ENCODE results near the gene CDH13.

Gene CDH13

DNA sequence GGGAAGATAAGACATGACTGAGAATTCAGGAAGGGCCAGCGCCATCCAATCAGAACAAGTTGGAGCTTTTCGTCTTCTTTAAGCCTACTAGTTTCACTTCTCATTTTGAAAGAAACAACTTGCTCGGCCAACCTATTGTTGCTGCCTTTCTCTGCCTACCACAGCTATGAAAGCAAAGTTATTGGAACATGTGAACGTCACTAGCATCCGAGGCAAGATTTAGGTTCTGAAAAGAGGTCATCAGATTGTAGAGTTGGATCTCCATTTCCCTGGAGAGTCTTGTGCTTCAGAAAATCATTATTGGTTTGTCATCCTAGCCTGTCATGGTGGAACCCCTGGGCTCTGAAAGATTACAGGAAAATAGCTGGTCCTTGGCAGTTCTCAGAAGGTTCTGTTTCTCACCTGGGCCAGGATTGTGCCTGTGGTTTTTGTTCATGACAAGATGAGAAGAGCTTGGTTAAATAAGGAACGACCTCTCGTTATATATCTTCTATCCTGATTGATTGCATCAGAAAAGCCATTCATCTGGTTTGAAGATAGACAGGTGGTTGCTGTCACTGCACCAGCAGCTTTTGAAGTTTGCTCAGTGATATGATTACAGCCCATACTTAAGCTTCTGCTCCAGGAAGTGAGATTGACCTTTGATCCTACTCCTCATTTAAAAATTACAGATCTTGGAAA lies 25.3 kb downstream of the CDH13 start:
- no peak for DNase-seq (ENCODE audit: low read depth in 2 of 2)

DNA sequence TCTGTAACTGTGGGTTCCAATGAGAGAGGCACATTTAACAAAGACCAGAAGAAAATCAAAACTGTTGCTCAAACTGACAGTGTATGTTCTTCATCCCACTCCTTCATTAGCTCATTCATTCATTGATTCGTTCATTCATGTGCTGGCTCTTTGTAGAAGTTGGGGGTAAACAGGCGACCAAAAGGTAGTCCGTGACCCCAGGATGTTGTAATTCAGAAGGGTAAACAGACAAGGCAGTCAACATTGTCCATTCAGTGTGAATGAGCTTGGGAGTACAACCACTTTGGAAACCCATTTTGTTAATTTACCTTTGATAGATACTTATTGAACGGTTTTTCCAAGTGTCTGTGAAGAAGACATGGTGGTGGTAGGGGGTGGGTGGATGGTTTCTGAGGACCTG lies 26.1 kb downstream of the CDH13 start:
- no peak for DNase-seq (ENCODE audit: low read depth in 2 of 2)

DNA sequence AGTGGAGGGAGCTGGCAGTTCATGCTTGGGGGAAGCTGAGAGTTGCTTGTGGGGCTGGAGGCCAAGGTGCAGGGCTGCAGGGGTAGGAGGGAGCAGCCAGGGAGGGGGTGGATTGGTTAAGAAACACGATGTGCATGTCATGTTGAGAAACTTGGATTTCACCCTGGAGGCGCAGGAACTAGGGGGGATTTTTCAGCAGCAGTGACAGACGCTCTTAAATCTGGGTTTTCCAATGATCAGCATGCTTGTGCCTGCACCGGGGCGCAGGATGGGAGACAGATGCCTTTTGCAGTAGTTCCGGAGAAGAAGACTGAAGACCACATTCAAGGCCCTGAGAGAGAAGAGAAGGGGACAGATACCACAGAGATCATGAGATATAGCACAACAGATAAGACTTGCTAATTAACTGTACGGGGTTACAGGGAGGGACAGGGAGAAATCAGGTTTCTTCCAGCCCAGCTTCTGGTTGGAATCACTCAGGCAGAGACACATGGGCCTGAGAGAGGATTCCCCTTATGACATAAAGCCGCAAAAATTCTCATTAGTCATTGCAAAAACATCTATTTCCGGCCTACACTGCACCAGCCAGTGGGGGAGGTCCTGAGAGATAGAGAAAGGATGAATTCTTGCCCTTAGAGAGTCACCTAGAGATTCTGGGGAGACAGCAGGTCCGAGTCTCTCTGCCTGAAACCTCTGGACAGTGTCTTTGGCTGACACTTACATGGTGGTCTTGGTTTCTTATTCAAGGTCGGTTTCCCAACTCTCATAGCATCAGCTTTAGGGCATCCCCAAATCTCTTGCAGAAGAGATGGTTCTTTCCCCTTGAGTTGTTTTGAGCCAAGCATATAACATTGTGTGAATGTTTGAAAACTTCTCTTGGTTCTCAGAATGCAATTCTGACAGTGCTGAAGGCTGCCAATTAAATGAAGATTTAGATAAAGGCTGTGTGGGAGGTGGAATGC lies 27.1 kb downstream of the CDH13 start:
- DNase-seq (ENCODE audit: low read depth in 2 of 2), result peak in 1 of 2 donors; percentile 6

DNA sequence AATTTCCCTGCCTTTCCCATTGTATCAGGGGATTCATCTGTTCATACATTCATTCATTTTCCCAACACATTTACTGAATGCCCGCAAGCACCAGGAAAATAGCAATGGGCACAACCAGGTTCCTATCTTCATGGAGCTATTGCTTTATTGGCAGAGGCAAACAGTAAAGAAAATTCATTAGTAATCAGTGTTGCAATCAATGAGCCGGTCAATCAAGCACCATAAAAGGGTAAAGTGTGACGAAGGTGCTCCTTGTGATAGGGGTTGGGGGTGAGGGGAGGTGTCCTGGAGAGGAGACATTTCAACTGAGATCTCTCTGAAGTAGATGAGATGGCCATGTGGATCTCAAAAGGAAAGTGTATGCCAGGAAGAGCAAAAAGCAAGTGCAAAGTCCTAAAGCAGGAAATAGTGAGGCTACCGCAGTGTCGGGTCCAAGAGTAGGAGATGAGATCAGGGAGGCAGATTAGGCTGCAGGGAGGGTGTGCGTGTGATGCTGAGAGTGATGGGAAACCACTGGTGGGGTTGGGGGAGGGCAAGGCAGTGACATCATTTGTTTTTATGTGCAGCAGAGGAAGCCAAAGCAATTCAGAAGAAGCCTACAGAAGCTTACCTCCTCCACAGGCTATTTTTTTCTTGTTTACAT lies 28.4 kb downstream of the CDH13 start:
- DNase-seq (ENCODE audit: low read depth in 2 of 2), result peak; percentile 7 to 39

DNA sequence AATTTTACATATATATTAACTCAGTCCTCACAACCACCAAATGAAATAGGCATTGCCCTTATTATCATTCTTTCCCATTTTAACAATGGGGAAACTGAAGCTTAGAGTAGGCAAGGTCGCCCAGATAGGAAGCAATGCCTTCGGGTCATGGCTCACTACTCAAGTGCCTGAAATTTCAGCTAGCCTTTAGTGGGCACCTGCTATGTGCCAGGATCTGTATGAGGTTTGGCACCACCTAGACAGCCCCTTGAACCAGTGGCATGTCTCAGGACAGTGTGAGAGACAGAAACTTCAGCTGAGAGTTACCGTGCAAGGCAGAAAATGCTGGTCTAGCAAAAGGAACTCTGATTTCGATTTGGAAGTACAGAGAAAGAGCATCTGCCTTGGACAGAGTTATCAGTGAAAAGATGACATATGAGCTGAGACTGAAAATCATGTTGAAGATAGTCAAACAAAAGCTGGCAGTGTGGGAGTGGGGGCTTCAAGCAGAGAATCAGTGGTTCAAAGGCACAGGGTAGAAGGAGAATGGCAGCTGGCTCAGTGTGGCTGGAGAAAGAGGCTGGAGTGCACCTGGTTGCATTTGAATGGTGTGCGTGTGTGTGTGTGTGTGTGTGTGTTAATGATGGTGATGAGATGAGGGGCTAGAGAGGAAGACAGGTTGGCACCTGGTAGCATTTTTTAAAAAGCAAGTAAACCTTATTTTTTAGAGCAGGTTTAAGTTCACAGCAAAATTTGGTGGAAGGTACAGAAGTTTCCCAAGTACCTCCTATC lies 29.1 kb downstream of the CDH13 start:
- DNase-seq (ENCODE audit: low read depth in 2 of 2), result no peak

DNA sequence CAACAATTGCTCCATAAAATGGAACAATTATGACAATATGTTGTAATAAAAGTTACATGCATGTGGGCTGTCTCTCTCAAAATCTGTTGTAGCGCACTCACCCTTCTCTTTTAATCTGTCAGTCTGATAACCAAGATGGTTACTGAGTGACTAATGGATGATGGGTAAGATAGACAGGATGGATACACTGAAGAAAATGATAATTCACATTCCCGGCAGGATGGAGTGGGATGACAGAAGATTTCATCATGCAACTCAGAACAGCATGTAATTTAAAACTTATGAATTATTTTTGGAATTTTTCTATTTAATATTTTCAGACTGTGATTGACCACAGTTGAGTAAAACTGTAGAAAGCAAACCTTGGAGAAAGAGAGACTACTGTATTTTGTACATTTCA lies 30.5 kb downstream of the CDH13 start:
- DNase-seq (ENCODE audit: low read depth in 2 of 2), result no peak

DNA sequence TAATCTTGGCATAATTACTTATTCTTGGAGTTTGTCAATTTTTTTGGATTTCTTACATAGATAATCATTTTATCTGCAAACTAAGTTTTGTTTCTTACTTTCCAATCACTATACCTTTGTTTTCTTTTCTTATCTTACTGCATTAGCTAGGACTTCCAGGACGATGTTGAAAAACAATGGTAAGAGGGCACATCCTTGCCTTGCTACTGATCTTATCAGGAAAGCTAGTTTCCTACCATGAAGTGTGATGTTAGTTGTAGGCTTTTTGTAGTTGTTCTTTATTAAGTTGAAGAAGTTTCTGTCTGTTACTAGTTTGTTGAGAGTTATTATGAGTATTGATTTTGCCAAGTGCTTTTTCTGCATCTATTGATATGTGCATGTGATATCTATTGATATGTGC lies 31.0 kb downstream of the CDH13 start:
- no peak for DNase-seq (ENCODE audit: low read depth in 2 of 2)

DNA sequence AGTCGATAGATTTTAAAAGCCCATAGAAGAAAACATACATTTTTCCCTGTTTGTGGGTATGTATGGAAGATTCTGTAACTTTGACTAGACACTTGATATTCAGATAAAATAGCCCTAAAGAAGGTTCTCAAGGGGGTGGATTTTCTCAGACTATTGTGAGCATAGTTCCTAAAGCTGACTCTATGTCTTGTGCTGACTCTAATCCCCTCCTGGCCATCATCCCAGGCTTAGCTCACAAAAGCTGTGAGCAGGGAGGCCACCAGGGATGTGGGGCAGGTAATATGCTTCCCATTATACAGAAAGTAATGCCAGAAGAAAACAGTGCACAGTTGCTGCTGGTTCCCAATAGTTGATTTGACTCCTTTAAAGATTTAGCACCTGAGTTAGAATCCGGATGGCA lies 32.0 kb downstream of the CDH13 start:
- no peak for DNase-seq (ENCODE audit: low read depth in 2 of 2)

DNA sequence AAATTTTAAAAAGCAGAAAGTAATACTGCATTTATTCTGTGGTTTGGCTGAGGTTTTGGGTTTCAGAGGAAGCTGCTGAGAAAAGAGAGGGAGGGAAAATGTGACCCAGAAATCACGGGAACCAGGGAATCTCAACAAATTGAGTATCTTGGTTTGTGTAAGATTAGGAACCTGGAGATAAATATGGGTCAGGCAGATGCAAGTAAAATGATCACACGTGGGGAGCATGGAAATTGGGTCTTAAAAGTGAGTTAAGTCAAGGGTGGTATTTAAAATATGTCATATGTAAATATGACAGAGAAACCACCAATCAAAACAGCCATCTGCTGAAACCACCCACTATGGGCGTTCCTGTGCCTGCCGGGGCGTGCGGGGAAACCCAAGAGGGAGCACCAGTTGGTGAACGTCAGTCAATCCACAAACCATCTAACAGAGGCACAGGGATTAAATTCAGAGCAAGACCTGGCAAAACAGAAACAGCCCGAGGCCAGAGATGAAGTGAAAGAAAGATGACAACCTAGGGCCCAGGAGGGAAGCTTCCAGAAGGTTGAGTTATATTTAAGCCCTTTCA lies 33.4 kb downstream of the CDH13 start:
- DNase-seq (ENCODE audit: low read depth in 2 of 2), result no peak

DNA sequence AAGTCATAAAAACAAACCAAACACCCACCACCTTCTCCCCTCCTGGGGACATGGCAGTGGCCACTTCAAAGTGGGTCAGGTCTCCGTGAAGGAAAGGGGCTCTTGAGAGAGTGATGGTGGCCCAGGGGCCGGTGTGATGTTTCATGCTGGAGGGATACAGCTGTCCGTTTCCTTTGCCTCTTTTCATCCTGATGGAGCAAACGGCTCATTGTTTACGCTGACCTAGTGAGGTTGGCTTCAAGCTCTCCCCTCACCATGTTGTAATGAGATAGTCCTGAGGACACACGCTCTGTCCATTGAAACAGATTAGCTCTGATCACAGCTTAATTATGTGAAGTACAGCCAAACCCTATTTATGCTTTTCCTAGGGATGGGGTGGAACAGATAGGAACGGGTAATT lies 34.2 kb downstream of the CDH13 start:
- no peak for DNase-seq (ENCODE audit: low read depth in 2 of 2)

DNA sequence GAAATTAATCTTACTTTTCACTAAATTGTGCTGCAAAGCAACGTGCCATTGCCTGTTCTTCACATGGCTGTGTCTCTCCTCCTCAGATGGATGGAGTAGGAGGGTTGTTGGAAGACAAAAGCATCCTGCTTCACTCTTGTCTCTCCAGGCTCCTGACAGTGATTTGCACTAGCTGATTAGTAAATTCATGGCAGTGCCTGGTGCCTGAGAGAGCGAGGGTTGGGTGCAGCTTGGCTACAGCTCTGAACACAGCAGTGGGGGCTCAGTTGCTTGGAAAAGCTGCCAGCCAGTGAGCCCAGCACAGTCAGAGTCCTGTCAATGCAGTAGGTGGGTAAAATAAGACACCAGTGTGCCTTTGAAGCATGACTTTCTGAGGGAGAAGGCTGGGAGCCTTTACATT lies 37.4 kb downstream of the CDH13 start:
- no peak for DNase-seq (ENCODE audit: low read depth in 2 of 2)

DNA sequence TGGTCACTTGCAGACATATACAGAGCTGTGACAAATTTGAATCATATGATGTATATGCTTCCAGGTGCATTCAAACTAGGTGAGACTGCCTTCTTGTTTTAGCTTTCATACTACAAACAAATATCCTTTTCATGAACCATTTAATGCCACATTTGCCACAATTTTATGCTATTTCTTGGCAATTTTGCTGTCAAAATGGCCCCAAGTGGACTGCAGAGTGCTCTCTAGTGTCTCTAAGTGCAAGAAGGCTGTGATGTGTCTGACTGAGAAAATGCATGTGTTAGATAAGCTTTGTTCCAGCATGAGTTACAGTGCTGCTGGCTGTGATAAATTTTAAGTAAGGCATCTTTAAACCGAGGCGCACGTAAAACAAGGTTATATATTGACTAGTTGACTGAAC lies 38.3 kb downstream of the CDH13 start:
- no peak for DNase-seq (ENCODE audit: low read depth in 2 of 2)

DNA sequence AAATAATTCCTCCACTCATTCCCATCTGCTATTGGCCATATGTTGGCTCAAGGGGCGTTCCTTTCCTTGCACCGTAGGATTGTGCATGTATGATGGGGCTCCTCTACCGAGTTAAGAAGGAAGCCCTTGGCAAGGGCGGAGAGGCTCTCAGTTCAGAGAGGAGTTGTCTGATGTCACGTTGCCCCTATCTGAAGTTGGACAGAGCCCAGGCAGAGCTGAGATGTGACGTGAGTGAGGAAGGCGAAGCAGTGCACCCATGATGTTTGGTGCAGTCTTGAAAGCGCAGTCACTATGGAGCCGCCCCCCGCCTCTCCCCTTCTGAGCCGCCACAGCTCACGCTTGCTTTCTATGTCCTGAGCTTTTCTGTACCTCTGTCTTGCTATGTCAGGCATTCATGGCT lies 40.7 kb downstream of the CDH13 start:
- DNase-seq (ENCODE audit: low read depth in 2 of 2), result no peak

DNA sequence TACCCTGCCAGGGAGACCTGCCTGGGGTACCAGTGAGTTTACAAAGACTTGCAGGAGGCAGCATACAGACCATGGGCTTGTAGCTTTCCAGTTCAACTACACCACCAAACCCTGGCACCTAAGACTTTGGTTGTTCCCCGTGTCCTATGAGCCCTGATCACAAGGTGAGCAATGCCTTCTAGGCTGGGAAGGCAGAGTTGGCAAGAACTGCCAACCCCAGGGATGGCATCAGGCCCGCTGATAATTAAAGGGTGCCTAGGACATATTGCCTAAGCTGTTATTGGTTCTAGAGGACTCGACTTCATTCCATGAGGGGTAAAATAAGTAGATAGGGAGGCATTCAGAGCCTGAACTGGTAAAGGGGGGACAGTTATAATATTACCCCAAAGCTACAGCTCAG lies 41.3 kb downstream of the CDH13 start:
- DNase-seq (ENCODE audit: low read depth in 2 of 2), result no peak

DNA sequence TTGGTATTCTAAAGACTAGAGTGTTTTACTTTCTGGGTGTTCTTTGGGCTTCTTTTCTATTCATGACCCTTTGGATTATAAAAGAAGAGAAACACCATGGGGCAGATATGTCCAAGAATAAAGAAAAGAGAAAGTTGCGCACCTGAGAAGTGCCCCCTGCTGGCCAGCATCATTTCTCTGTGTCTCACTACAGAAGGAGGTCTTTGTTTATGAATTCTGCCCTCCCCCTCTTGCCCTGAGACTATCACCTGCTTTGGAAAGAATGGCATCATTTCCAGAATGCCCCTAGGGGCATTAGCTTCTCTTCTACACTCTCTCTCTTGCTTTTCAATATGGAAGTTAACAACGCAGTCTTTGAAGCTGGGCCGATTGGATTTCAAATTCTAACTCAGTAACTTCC lies 45.0 kb downstream of the CDH13 start:
- DNase-seq (ENCODE audit: low read depth in 2 of 2), result peak; percentile 7 to 10

DNA sequence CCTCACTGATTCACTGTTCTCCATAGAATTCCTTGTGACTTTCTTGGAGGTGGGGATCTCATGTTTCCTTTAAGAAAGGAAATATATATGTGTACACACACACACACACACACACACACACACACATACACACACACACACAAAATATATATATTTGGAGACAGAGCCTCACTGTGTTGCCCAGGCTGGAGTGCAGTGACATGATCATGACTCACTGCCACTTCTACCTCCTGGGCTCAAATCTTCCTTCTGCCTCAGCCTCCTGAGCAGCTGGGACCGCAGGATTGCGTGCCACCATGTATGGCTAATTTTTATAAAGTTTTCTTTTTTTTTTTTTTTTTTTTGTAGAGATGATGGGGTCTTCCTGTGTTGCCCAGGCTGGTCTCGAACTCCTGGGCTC lies 45.9 kb downstream of the CDH13 start:
- DNase-seq (ENCODE audit: low read depth in 2 of 2), result no peak

DNA sequence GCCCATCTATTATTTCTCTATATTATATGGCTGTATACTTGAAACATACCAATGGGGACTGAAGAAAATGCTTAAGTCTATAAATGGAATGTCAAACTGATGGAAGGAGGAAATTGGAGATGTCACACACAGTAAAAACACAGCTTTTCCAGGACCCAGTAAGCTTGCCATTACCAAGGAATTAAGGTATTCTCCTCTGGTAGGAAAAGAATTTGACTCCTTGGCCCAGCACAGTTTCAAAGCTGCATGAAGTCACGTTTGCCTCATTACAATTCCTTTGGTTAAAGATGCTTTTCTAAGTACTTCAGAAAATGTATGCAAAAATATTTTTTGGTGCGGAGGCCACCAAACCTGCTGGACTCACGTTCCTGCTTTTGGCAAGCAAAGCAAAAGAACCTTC lies 48.5 kb downstream of the CDH13 start:
- DNase-seq (ENCODE audit: low read depth in 2 of 2), result no peak

DNA sequence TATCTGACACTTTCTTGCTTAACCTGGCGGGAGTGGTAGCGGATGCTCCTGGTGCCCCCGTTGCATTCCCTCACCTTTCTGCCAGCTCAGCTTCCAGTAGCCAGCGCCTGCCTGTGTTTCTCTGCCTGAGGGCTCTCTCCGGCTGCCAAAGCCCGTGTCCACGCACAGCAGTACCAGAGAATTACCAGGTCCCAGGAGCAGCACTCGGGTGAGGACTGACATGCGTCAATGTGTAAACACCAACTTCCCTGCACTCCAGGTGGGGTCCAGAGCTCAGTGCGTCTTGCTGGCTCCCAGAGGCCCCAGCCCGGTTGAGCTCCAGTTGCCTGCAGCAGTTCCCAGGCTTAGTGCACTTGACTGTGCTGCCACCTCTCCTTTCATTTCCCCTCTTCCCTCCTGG lies 54.8 kb downstream of the CDH13 start:
- no peak for DNase-seq (ENCODE audit: low read depth in 2 of 2)

DNA sequence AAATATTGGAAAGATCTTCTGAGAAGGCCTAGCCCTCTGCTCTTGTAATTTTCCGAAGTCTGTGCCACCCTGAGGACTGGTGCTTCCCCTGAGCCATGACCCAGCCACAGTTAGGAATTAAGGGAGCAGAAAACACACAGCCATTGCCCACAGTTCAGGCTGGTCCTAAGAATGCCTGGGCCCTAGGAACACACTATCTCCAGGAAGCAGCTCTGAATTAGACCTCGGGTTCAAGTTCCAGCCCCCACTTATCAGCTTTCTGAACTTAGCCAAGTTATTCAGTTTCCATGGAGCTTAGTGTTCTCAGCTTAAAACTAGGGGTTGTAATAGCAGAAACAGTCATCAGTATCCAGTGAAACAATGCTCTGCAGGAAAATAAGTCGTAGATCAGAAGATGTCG lies 56.0 kb downstream of the CDH13 start:
- no peak for DNase-seq (ENCODE audit: low read depth in 2 of 2)

DNA sequence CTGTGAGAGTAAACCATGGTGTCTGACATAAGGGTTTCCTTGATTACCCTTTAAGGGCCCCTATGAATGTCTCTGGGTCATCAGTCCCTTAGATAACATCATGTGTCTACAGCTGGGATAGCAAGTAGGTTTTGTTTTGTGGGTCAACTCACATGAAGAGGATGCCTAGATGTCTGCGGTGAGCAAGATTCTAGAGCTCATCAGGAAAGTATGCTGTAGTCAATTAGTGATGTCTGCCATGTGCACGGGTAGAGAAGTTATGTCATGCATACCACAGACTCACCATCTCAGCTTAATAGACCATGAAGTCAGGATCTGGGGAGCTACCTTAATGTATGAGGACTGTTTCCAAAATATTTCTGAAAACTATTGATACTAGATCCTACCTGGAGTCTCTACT lies 57.5 kb downstream of the CDH13 start:
- no peak for DNase-seq (ENCODE audit: low read depth in 2 of 2)

DNA sequence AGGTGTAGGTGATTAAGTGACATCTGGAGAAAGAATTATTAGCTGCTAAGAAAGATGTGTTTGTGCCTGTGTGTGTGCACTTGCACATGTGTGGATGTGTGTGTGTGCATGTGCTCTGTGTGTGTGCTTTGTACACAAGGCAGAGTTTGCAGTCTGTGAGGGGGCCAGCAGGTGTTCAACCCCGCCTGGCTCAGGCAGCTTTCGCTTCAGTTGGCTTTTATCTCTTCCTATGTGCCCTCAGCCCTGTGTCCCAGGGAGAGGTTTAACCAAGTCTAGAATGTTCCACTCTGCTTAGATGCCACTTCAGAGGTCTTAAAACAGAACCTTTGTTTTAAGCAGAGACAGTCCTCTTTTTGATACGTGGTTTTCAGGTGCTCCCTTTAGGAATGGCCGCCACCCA lies 58.8 kb downstream of the CDH13 start:
- DNase-seq (ENCODE audit: low read depth in 2 of 2), result no peak
